Heart left ventricle (tissue), 13 donors: ENCODE results near the gene HOXA1.

Source experiments
- CTCF ChIP-seq, 12 donors: fragments of 200-600 bp; sonication (generic) in 4 of 12; IDR thresholded peaks; one replicate each; pipeline versions ENCODE4 v1.5.0 to v1.8.0; 2018 to 2022; ENCODE audit warnings: antibody characterized with exemption in 12 of 12, mild to moderate bottlenecking in 5 of 12
- POLR2A ChIP-seq, 2 donors: fragments of 450-650 bp; IDR thresholded peaks; one replicate each; pipeline ENCODE4 v1.6.1; 2017; ENCODE audit warnings: antibody characterized with exemption in 2 of 2, mild to moderate bottlenecking in 2 of 2, moderate library complexity in 2 of 2
- donor health status: ischemic (EF 13 %, LVEDD 7.1; RV severe dilation, severe dysfunction).
- donor health status: DM: no; HTN: yes; CAD: no.
- donor health status: DM: no; HTN: no; CAD: no.
- donor health status: ischemic (EF 25% LVEDD 6.9; RV normal size, moderate dysfunction).
- donor health status: ischemic (EF 25% LVEDD 5.7; RV mildly dilated, moderate dysfunction).
- donor health status: ischemic (EF 35%, LVEDD 5.7; RV mildly dilated, moderate dysfunction).
- donor health status: nonischemic (EF 11% LVEDD 7.7; RV severe dilation, severe dysfunction).
- donor health status: DM: yes; HTN: yes; CAD: no.
- donor health status: PGD.
- donor health status: ischemic (EF 29% LVEDD 5.4; RV normal size, mild dysfunction).
- donor health status: nonischemic (EF 23%, LVEDD 6.1; RV moderate dilation, normal function).

GRCh38 chr7:27139334-27140125, 43.7 kb upstream of the HOXA1 start:
- TF ChIP-seq CTCF (IDR thresholded peaks at IDR 0.05) (no peak), POLR2A (IDR thresholded peaks at IDR 0.05) (no peak)
